IPS-18a (cell line): ENCODE measurements around the gene HSPB6.
A peak's percentile ranks its signal among the peaks of the same experiment; 100 is the strongest.

Source experiments
- H3K27ac ChIP-seq: one replicate; pipeline ENCODE4 v1.5.1; 2013; ENCODE audit warnings: low read length
- H3K27me3 ChIP-seq: one replicate; pipeline ENCODE4 v1.6.1; 2013; ENCODE audit warnings: mild to moderate bottlenecking, low read length; ENCODE audit not compliant: control insufficient read depth, insufficient read depth
- H3K36me3 ChIP-seq: one replicate; pipeline ENCODE4 v1.6.1; 2013; ENCODE audit warnings: low read depth, low read length; ENCODE audit not compliant: control insufficient read depth
- H3K4me1 ChIP-seq: one replicate; pipeline ENCODE4 v1.6.1; 2013; ENCODE audit warnings: low read depth, low read length; ENCODE audit not compliant: control insufficient read depth
- H3K4me3 ChIP-seq: one replicate; pipeline ENCODE4 v1.5.1; 2013; ENCODE audit warnings: low read length
- H3K9ac ChIP-seq: one replicate; pipeline ENCODE4 v1.6.1; 2013; ENCODE audit warnings: mild to moderate bottlenecking, low read length, moderate library complexity
- H3K9me3 ChIP-seq: one replicate; pipeline ENCODE4 v1.6.1; 2013; ENCODE audit warnings: low read depth, low read length; ENCODE audit not compliant: control insufficient read depth

The HSPB6 gene

DNA sequence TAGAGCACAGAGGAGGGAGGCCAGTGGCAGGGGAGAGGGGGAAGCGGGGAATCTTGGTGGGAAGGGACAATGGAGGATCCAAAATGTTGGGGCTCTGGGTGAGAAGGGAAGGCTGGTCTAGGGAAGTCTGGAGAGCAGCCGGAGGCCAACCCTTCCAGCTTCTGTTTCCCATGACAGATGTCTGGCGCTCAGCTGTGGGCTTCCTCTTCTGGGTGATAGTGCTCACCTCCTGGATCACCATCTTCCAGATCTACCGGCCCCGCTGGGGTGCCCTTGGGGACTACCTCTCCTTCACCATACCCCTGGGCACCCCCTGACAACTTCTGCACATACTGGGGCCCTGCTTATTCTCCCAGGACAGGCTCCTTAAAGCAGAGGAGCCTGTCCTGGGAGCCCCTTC, 10.3 kb downstream of the HSPB6 start:
- H3K27me3 ChIP-seq: no peaks in the 10 kb centered on the region
- H3K4me1 ChIP-seq: peaks cover 5% of the 10 kb centered on the region
- H3K9me3 ChIP-seq: no peaks in the 10 kb centered on the region
- no peaks in the 10 kb centered on the region for H3K36me3 ChIP-seq
- peak overlapping the region; percentile 94 for H3K9ac ChIP-seq
- H3K27ac ChIP-seq: no peak overlapping the region
- H3K4me3 ChIP-seq: peak overlapping the region; percentile 88

DNA sequence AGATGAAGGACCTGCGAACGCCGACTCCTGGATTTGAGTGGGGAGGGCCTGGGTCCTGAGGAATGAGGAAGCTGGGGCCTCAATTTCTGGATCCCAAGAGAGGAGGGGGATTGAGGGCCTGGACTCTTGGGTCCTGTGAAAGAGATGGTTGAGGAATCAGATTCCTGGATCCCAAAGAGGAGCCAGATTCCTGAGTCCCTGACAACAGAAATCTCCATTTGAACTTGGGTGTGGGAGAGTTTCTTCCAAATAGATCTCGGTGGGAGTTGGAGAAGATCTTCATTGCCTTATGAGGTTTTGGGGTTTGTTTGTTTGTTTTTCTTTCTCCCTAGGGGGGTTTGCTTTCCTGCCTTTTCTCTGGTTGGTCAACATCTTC, 10.8 kb downstream of the HSPB6 start:
- Histone ChIP-seq H3K4me3 (peak overlapping the region; percentile 88), H3K9me3 (no peaks in the 10 kb centered on the region), H3K36me3 (no peaks in the 10 kb centered on the region), H3K4me1 (peaks cover 5% of the 10 kb centered on the region), H3K27me3 (no peaks in the 10 kb centered on the region), H3K27ac (peak overlapping the region; percentile 63), H3K9ac (peak overlapping the region; percentile 94)

DNA sequence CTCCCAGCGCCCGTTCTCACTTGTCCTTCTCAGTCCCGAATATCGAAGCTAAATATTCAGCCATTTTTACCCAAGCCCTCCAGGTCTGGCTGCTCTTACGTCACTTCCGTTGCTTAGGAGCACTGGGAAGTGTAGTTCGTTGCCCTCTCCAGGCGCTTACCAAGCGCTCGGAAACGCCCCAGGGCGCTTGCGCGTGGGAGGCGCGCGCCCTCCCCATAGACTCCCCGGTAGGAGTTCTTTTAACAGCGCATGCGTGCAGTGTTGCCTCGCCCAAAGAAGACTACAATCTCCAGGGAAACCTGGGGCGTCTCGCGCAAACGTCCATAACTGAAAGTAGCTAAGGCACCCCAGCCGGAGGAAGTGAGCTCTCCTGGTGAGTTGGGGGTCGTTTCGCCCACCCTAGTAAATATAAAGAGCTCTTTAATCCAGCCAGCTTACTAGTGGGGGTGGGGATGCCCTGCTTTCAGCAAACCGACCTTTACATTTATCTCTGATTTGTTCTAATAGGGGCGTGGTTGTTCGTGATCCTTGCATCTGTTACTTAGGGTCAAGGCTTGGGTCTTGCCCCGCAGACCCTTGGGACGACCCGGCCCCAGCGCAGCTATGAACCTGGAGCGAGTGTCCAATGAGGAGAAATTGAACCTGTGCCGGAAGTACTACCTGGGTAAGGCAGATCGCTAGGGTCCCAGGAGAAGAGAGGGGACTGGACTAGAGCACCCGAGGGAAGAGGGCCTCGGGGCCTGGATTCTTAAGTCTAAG, 11.3 kb downstream of the HSPB6 start, which contains the start of the genes PSENEN and U2AF1L4:
Gene PSENEN (plus strand): TSS at position 324 of the 759 bp plus-strand sequence. CDS start 280 bp downstream, at position 604.
Gene U2AF1L4 (minus strand): TSS at position 91 of the 759 bp plus-strand sequence. CDS start 27 bp downstream, at position 64.
- Histone ChIP-seq H3K27me3 (no peaks in the 10 kb centered on the region), H3K4me3 (peak within 1 kb of the TSS; percentile 88), H3K27ac (peak within 1 kb of the TSS; percentile 91), H3K9me3 (no peaks in the 10 kb centered on the region), H3K9ac (peak within 1 kb of the TSS; percentile 94), H3K4me1 (peaks cover 5% of the 10 kb centered on the region), H3K36me3 (no peaks in the 10 kb centered on the region)

DNA sequence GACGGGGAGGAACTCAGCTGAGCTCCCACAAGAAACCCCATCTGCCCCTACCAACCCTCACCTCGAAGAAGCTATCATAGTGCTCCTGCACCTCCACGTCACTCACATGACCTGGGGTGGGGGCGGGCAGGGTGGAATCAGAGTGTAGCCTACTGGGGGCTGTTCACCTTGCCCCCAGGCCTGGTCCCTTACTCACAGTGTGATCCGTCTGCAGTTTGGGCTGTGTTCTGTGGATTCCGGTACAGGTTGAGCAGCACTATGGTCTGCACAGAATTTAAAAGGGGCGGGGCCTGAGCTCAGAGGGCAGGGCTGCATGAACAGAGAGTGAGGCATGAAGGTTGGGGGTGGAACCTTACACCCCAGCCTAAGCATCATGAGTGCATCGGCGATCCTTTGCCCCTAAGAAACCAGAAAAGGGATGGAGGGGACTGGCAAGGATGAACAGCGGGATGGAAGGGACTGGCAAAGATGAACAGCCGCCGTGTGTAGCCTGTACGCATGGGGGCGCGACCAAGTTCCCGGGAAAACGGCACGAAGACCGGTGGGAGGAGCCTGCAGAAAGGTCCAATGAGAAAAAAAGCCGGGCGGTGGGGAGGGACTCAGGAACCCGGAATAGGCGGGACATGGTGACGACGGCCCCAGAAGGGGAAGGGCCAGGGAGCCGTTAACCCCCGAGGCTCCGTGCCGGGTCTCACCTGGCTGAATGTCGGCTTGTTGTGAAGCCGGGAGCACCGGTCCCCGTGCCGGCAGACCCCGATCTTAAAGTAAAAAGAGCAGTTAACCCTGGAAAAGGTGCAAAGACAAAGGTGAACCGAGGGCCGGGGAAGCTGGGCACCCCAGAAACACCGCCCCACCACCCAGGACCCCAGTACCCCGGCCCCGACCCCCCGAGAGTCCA, 12.2 kb downstream of the HSPB6 start:
- Histone ChIP-seq H3K27me3 (no peaks in the 10 kb centered on the region), H3K27ac (peak overlapping the region; percentile 91), H3K4me1 (peaks cover 5% of the 10 kb centered on the region), H3K9me3 (no peaks in the 10 kb centered on the region), H3K4me3 (peak overlapping the region; percentile 88), H3K36me3 (no peaks in the 10 kb centered on the region), H3K9ac (peak overlapping the region; percentile 94)

DNA sequence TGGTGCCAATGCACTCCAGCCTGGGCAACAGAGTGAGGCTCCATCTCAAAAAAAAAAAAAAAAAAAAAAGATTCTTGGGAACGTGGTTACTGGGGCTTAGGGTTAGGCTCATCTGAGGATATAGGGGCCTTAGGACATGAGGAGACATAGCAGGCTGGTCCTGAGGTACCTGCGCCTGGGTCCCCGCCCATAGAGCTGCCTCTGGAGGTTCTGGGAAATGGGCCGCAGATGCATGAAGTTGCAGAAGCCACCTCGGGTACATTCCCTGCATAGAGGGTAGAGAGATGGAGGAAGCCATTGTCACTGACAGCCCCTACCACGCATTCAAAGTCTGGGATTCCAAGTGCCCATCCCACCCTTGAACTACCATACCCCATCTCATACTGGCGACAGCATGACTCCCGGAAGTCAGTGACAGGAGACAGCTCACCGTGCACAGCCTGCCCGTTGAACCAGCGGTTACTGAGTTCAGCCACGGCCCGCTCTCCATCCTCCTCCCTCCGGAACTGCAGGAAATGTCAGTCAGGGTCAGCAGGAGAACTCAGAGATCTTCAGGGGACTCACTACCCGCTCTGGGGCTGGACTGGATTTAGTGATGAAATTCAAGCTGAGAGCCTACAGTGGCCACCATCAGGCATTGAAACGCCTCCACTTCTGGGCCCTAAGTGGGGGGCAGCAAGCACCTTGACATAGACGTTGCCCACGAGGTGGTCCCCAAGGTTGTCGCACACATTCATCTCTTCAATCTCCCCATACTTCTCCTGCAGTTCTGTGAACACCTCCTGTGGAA, 13.0 kb downstream of the HSPB6 start:
- H3K4me1 ChIP-seq: peaks cover 5% of the 10 kb centered on the region
- H3K36me3 ChIP-seq: peaks cover 1% of the 10 kb centered on the region
- peak overlapping the region; percentile 94 for H3K9ac ChIP-seq
- no peaks in the 10 kb centered on the region for H3K9me3 ChIP-seq
- H3K4me3 ChIP-seq: peak overlapping the region; percentile 88
- H3K27ac ChIP-seq: no peak overlapping the region
- no peaks in the 10 kb centered on the region for H3K27me3 ChIP-seq

DNA sequence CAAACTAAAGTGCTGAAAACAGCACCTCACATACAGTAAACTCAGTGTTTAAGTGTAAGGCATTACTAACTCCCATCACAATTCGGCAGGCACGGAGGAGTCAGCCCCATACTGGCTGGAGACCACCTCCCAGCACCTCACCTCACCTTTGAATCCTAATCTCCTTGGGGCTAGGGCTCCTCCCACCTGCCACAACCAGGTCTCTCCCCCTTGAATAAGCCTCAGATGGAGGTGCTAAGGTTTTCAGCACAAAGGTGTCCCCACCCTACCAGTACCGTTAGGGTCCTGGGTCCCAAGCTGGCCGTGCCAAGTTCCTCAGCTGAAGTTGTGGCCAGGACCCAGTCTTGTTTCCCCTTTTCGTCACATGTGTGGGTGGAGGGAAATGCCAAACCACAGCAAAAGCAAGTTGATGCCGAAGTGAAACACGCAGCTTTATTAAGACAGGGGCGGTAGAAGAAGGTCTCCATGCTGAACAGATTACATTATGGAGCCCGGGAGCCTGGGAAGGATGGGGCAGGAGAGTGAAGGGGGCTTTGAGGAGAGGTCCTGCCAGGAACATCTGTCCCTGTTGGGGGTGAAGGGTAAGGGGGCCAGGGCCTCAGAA, 14.6 kb downstream of the HSPB6 start, which contains the start of gene IGFLR1:
Gene IGFLR1 (minus strand): TSS at position 332 of the 604 bp plus-strand sequence. CDS start 1,272 bp downstream, outside the sequence.
- peak within 1 kb of the TSS; percentile 58 for H3K4me3 ChIP-seq

DNA sequence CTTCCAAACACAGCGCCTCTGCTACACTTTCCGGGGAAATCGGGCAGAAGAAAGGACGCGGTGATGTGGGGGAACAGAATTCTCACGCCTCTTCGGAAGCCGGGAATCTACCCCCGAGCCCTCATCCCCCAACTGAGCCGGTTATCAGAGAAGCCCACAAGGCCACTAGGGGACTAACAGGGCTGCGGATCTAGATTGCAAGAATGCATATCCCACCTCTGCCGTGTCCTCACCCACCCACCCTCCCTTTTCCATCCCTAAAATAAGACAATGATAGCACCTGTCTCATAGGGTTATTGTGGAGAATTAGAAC, 15.7 kb downstream of the HSPB6 start:
- H3K27ac ChIP-seq: peak overlapping the region; percentile 81

More for the DNA sequence above, 14.6 kb downstream of the HSPB6 start, which contains the start of gene IGFLR1:
- peaks cover 15% of the 10 kb centered on the region for H3K36me3 ChIP-seq
- H3K27me3 ChIP-seq: no peaks in the 10 kb centered on the region
- H3K9me3 ChIP-seq: no peaks in the 10 kb centered on the region
- H3K4me1 ChIP-seq: peaks cover 5% of the 10 kb centered on the region
- H3K9ac ChIP-seq: peak within 1 kb of the TSS; percentile 50
- H3K27ac ChIP-seq: no peak within 1 kb of the TSS

DNA sequence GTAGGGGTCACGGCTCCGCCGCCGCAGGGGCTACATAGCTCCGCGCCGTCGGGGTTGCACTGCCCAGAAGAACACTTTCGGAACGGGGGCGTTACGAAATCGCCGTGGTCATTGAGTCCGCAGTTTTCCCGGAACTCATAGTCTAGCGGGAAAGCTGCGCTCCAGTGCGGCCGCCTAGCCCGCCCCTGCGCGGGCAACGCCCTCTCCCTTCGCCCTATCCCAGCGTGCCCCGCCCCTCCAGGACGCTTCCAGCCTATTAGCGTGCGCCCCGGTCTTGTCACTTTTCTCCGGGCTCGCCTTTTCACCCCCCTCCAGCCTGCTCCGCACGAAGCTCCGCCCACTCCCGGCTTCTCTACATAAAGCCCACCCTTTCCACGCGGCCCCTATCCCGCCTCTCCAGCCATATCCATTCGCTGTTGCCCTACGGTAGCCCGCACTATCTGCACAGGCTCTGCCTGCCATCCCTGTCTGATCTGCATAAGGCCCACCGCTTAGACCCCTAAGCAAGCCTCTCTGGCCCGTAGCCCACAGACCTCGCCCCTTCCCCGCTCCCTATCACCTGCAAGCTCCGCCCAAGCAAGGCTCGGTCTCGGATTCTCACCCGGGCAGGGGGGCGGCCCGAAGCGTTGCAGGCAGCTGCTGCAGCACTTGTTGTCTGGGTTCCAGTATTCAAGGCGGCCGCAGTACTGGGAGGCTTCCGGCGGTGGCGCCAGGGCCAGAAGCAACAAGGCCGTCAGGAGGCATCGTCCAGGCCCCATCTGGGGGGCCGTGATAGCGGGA, 16.2 kb downstream of the HSPB6 start:
- Histone ChIP-seq H3K9me3 (no peaks in the 10 kb centered on the region), H3K36me3 (peaks cover 22% of the 10 kb centered on the region), H3K4me3 (peak overlapping the region; percentile 58), H3K4me1 (peaks cover 5% of the 10 kb centered on the region), H3K27me3 (no peaks in the 10 kb centered on the region), H3K27ac (peak overlapping the region; percentile 81), H3K9ac (peak overlapping the region; percentile 50)

More for the DNA sequence above, 15.7 kb downstream of the HSPB6 start:
- Histone ChIP-seq H3K9me3 (no peaks in the 10 kb centered on the region), H3K36me3 (peaks cover 22% of the 10 kb centered on the region), H3K4me3 (peak overlapping the region; percentile 58), H3K27me3 (no peaks in the 10 kb centered on the region), H3K9ac (peak overlapping the region; percentile 50), H3K4me1 (peaks cover 5% of the 10 kb centered on the region)

DNA sequence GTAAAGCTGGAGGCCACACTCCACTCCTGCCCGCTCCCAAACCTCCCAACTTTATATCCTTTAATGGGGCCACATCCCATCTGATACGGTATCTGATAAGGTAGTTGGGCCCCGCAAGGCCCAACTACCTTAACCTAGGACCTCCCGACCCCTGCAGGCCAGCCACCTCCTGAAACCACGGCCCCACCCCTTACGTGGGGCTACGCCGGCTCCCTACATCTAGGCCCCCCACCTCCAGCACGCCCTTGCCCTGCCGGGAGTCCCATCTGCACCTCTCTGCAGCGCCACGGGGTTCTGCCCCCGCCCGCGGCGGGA, 16.8 kb downstream of the HSPB6 start:
- Histone ChIP-seq H3K9ac (peak overlapping the region; percentile 6), H3K4me1 (peaks cover 5% of the 10 kb centered on the region), H3K27me3 (no peaks in the 10 kb centered on the region), H3K27ac (no peak overlapping the region), H3K4me3 (peak overlapping the region; percentile 58), H3K9me3 (no peaks in the 10 kb centered on the region), H3K36me3 (peaks cover 22% of the 10 kb centered on the region)

DNA sequence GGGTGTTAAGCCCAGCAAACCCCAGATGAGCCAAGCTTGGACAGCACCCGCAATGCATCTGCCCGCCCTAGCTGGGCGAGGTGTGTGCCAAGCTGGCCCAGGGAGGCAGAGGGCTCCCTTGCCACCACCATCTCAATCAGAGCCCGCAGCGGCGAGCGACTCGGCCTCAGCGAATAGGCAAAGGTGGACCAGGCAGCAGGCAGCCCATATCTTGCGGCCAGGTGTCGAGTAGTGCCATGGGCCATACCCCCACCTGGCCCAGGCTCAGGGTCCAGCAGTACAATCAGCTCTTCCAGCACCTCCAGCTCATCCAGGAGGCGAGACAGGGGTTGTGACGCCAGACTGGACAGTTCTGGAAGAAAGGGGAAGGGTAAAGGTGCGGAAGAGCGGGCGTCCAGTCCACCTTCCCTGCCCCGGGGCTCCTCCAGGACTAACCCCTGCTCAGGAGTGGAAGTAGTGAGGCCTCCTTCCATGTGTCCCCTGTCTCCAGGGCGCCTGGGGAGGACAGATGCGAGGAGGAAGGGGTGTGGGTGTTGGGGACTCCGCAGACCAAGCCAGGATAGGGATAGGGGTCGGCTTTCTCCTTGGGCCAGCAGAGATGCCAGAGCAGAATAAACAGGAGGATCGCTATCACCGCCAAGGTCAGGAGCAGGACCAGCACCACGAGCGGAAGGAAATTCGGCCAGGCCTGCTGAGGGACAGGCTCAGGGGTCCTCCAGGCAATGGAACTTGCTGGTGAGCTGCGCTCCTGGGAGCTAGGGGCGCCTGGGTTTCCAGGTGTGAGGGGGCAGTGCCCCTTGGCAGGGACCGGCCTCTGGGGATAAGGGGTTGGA, 17.3 kb downstream of the HSPB6 start:
- Histone ChIP-seq H3K27me3 (no peaks in the 10 kb centered on the region), H3K9ac (peak overlapping the region; percentile 6), H3K27ac (no peak overlapping the region), H3K4me1 (peaks cover 4% of the 10 kb centered on the region), H3K36me3 (peaks cover 22% of the 10 kb centered on the region), H3K4me3 (peak overlapping the region; percentile 58), H3K9me3 (no peaks in the 10 kb centered on the region)
